ENCODE measurements around the gene RXRB. TPM values are rescaled to one million over a fixed set of nuclear protein-coding genes. Genes with fewer than 3 reads are reported as not detected.

Gene RXRB
- total RNA-seq, 4 donors from 2014 or later, result 17.8 to 27.3 (median 24.9) TPM

DNA sequence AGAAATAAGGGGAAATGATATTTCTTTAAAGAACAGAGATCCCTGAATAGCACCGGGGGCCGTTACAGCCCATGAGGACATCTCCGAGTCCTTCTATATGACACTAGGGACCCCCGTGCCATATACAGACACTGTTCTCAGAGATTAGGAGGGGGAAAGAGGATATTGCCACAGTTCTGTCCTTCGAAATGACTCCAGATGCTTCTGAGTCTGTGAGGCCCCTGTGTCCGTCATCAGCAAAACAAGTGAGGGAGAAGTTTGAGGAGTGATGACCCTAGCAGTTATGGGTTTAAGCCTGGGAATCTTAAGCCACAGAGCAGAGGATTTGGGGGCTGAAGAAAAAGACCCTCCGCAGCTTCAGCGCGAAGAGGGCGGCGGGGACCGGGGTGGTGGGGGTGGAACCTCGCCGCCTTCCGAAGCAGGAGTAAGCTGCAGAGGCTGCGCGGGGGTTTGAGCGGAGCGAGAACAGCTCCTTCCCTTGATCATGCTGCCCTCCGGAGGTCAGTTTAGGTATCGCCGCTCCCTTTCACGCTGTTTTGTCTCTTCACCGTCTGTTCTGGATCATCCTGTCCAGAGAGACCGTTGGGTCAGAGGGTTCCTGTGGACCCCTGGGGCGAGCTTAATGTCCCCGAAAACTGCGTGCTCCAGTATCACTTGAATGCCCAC, 47.6 kb upstream of the RXRB start:
- WGBS, 2 donors, result 4 to 7% methylated on average over 21 to 28 of the region's 28 CpGs
- intact Hi-C loops (cut with DNase I; ENCODE audit: low total_unique reads), result loop anchor here (10.0 kb wide), 1 partner anchor 233 kb away; no protein-coding TSS in a partner anchor
- TF ChIP-seq, protein P1, sequence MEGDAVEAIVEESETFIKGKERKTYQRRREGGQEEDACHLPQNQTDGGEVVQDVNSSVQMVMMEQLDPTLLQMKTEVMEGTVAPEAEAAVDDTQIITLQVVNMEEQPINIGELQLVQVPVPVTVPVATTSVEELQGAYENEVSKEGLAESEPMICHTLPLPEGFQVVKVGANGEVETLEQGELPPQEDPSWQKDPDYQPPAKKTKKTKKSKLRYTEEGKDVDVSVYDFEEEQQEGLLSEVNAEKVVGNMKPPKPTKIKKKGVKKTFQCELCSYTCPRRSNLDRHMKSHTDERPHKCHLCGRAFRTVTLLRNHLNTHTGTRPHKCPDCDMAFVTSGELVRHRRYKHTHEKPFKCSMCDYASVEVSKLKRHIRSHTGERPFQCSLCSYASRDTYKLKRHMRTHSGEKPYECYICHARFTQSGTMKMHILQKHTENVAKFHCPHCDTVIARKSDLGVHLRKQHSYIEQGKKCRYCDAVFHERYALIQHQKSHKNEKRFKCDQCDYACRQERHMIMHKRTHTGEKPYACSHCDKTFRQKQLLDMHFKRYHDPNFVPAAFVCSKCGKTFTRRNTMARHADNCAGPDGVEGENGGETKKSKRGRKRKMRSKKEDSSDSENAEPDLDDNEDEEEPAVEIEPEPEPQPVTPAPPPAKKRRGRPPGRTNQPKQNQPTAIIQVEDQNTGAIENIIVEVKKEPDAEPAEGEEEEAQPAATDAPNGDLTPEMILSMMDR (IDR thresholded peaks at IDR 0.05), result peak in 1 of 3 donors; percentile 91
- no peak for TF ChIP-seq POLR2A (IDR thresholded peaks at IDR 0.05)
- H3K4me3 ChIP-seq (ENCODE audit: low read depth, poor library complexity, severe bottlenecking), result peak overlapping the region; percentile 10
- peak; percentile 91 to 98 for DNase-seq (ENCODE audit: low spot score in 2 of 2)

DNA sequence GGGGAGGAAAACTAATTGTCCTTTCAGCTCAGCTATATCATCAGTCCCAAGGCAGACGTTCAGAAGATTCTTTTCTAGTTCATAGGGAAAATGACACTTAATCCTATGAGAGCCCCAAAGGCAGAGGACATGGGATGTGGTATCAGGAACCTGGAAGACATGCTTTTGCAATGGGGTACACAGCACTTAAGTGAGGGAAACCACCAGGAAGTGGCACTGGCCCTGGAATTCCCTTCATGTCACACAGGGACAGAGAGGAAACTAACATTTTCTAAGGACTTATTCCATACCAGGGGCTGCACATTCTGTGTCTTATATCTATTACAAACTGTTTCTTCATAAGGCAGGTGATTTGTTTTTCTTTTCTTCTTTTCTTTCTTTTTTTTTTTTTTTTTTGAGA, 43.0 kb upstream of the RXRB start:
- DNase-seq (ENCODE audit: low spot score in 2 of 2), result peak in 1 of 2 donors; percentile 18
- no peak for TF ChIP-seq POLR2A (IDR thresholded peaks at IDR 0.05)
- TF ChIP-seq, protein P1 (IDR thresholded peaks at IDR 0.05), result no peak
- WGBS, 2 donors, result 26 to 53% methylated on average over 1 of the region's 1 CpG
- intact Hi-C loops (cut with DNase I; ENCODE audit: low total_unique reads), result loop anchor here (10.0 kb wide), 1 partner anchor 229 kb away; no protein-coding TSS in a partner anchor
- H3K4me3 ChIP-seq (ENCODE audit: low read depth, poor library complexity, severe bottlenecking), result no peak overlapping the region

DNA sequence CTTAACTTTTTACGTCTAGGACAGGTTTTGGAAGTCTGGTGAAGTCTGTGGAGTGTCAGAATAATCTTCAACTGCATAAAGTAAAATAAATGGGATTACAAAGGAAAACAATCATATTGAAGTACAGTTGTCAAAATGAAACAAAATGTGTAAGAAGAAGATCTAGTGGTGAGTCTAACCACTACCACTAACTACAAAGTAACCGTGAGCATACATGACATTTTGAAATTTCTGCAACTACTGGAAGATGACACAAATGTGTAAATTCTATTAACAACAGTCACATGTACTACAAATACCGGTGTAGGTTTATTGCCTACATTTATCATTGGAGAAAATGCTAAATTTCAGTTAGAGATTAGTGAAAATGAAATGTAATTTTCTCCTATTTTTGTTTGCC, 41.5 kb upstream of the RXRB start:
- intact Hi-C loops (cut with DNase I; ENCODE audit: low total_unique reads), result loop anchor here (10.0 kb wide), 1 partner anchor 227 kb away; no protein-coding TSS in a partner anchor
- TF ChIP-seq, protein P1 (IDR thresholded peaks at IDR 0.05), result no peak
- no peak for TF ChIP-seq POLR2A (IDR thresholded peaks at IDR 0.05)
- DNase-seq (ENCODE audit: low spot score in 2 of 2), result no peak
- H3K4me3 ChIP-seq (ENCODE audit: low read depth, poor library complexity, severe bottlenecking), result no peak overlapping the region
- WGBS, 2 donors, result 60 to 61% methylated on average over 3 of the region's 3 CpGs

DNA sequence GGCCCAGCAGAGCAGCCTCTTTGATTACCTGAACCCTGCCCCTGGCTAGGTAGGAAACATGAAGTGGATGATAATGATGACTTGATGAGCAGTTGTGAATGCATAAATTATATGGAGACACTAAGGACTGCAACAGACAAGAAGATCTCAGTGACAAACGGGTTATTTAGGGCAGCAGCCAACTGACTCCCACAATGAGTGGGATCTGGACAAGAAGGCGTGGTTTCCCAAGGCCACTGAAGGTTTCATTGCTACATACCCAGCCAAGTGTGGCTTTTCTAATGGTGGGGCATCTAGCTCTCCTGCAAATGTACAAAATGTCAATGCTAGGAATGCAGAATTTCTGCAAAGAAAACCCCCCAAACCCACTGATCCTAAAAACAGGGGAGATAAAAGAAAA, 37.3 kb upstream of the RXRB start:
- intact Hi-C loops (cut with DNase I; ENCODE audit: low total_unique reads), result loop anchor here (2.0 kb wide), 1 partner anchor 195 kb away; no protein-coding TSS in a partner anchor
- 52 to 71% methylated on average over 2 of the region's 2 CpGs for WGBS, 2 donors
- peak in 1 of 2 donors; percentile 7 for DNase-seq (ENCODE audit: low spot score in 2 of 2)
- TF ChIP-seq, protein P1 (IDR thresholded peaks at IDR 0.05), result no peak
- TF ChIP-seq POLR2A (IDR thresholded peaks at IDR 0.05), result no peak
- H3K4me3 ChIP-seq (ENCODE audit: low read depth, poor library complexity, severe bottlenecking), result no peak overlapping the region

DNA sequence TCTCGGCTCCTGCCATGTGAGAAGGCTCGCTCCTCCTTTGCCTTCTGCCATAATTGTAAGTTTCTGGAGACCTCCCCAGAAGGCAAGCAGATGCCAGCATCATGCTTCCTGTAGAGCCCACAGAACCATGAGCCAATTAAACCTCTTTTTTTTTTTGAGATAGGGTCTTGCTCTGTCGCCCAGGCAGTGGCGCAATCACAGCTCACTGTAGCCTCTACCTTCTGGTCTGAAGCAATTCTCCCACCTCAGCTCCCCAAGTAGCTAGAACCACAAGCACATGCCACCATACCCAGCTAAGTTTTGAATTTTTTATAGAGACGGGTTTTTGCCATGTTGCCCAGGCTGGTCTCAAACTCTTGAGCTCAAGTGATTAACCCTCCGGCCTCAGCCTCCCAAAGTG, 36.4 kb upstream of the RXRB start:
- intact Hi-C loops (cut with DNase I; ENCODE audit: low total_unique reads), result no loop called here
- H3K4me3 ChIP-seq (ENCODE audit: low read depth, poor library complexity, severe bottlenecking), result no peak overlapping the region
- TF ChIP-seq POLR2A (IDR thresholded peaks at IDR 0.05), result no peak
- TF ChIP-seq, protein P1 (IDR thresholded peaks at IDR 0.05), result no peak
- WGBS, 2 donors, result 85 to 87% methylated on average over 6 of the region's 6 CpGs
- DNase-seq (ENCODE audit: low spot score in 2 of 2), result no peak

Measured in lower leg skin (tissue), 4 donors.